Fibroblast of skin of right quadriceps (primary cell): ENCODE results near the gene SLC8A1.

Experiments used
- DNase-seq: peaks from one replicate; pipeline ENCODE4 v3.0.0-alpha.2; 2013

The SLC8A1 gene

GRCh38 chr2:40419364-40419762, 32.5 kb downstream of the SLC8A1 start:
- no peak for DNase-seq

- no peak for DNase-seq
Observed at GRCh38 chr2:40418614-40419363, 33.1 kb downstream of the SLC8A1 start.

DNA sequence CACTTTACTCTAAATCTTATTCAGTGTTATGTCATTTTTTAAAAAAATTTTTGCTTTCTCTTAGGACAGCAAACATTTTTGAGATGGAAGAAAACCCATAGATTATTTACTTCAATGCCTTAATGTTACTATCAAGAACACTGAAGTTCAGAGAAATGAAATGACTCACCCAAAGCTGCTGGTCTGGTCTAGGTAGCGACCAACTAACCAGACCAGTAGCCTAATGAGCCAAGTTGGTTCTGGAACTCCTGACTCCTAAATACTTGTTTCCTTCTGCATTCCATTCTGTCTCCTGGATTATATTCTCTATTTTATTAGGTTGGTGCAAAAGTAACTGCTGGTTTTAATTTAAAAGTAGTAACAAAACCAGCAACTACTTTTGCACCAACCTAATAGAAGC, 35.4 kb downstream of the SLC8A1 start:
- DNase-seq, result no peak

DNA sequence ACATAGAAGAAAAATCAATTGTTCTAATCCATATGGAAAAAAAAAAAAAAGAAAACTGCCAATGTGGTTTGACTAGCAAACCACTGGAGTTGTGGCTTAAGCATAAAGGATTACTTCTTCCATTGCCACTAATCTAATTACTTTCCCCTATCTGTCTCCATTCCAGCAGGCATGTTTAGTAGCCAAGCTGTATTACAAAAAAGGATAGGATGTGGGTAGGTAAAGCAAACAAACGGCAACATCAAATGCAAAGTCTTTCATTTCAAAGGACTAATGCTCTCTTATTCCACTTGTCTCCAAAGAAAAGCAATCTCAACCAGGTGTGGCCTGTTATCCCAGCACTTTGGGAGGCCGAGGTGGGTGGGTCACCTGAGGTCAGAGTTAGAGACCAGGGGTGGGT, 36.5 kb downstream of the SLC8A1 start:
- no peak for DNase-seq

GRCh38 chr2:40412456-40412855, 39.4 kb downstream of the SLC8A1 start:
- DNase-seq, result no peak

- no peak for DNase-seq
Observed at GRCh38 chr2:40410695-40411094, 41.2 kb downstream of the SLC8A1 start.

DNA sequence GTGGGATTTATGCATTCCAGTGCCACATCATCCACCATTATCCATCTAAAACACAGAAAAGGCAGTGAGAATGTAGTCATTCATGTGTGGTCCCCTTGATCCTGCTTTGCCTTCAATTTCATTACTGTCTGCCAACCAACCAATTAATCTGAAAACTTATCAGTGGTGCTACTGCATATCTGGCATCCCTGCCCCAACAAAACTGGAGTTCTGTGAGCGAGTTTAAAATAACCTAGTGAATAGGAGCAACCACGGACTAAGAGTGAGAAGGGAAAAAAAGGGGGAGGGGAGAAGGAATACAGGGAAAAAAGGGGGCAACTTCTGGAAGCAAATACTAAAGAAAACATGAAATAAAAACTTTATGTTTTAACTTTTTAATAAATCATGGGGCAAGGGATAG, 42.2 kb downstream of the SLC8A1 start:
- DNase-seq, result no peak

- no peak for DNase-seq
Observed at GRCh38 chr2:40406485-40407289, 45.2 kb downstream of the SLC8A1 start.

DNA sequence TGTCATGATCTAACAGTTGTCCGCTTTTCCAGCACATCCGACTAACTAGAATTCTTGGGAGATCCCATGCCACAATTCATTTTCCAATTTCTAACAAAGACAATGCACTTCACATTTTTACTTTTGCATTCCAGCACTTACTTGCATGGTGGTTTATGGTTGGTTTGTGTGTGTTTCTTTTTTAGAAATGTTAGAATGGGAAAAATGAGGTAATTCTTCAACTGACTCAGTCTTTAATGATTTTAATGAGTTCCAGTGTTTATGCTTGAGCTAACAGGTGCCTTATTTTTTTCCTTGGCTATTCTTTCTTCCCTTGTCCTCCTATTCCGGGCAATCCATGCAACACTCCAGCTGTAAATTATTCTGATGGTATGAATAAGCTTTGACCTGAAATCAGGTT, 46.4 kb downstream of the SLC8A1 start:
- peak; percentile 72 for DNase-seq

GRCh38 chr2:40404517-40404916, 47.4 kb downstream of the SLC8A1 start:
- no peak for DNase-seq

DNA sequence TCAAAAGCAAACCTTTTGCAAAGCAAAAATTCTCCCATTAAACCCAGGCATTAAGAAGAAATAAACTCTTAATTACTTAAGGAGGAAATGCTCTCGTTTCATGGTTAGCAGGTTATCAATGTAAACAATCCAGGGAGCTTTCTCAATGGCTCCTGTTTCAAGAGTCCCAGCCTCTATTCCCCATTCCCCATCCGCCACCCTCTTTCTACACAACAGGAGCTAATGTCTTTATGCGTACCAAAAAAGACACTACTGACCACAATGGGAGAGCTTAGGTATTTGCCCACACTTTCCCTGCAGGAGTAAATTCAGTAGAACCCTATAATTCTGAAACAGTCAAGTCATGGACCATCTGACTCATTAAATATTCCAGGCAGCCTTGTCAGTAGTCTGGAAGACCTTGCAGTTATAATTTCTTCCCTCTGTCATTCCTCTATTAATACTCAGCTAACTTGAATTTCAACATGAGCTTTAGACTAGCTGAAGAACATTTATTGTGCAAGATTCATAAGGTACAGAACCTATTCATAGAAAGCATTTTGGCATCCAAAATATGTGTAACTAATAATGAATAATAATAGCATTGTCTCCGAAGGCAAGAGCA, 48.6 kb downstream of the SLC8A1 start:
- peak; percentile 98 for DNase-seq

- peak; percentile 86 for DNase-seq
Observed at GRCh38 chr2:40401896-40402295, 50.0 kb downstream of the SLC8A1 start.

DNA sequence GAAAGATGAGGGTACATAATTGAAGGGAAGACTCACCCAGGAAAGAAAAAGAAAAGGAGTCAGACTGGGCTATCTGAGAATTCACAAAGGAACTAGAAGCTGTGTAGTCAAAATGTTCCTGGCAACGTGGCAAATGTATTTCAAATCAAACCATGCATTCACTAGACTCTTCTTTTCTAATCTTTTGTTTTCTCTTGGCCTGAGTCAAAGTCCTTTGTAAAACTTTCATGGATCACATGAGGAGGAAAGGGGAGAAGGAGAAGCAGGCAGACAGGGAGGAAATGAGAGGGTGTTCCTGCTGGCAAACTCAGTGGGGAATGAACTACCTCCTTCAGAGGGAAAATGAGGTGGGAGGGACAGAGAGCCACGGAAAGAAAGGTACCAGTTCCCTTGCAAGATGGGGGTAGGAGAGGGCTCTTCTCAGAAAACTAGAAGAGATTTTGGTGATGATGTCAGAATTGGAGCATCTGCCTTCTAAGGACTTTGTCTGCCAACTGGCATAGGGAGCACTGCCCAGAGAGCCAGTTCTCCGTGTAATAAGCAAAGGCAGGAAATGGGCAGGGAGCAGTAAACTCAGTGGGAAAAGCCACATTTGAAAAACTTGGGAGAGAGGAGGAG, 51.4 kb downstream of the SLC8A1 start:
- no peak for DNase-seq

DNA sequence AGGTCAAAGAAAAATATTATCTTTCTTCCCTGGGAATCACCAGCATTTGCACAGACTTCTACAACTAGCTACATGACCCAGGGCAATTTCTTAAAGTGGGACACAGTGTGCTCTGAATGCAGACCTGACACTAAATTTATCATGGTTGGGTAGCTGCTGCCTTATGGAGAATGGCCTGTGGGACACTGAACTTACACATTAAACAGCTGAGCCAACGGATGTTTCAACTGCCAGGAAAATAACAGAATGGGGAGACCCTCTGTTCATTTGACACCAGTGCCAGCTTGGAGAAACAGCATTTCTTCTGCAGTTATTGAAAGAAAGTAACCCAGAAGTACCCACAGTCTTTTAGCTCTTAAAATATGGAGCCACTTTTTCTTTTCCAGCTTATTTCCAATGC, 54.1 kb downstream of the SLC8A1 start:
- no peak for DNase-seq

- no peak for DNase-seq
Observed at GRCh38 chr2:40396124-40396523, 55.8 kb downstream of the SLC8A1 start.

GRCh38 chr2:40395169-40396073, 56.5 kb downstream of the SLC8A1 start:
- DNase-seq, result peak; percentile 40

DNA sequence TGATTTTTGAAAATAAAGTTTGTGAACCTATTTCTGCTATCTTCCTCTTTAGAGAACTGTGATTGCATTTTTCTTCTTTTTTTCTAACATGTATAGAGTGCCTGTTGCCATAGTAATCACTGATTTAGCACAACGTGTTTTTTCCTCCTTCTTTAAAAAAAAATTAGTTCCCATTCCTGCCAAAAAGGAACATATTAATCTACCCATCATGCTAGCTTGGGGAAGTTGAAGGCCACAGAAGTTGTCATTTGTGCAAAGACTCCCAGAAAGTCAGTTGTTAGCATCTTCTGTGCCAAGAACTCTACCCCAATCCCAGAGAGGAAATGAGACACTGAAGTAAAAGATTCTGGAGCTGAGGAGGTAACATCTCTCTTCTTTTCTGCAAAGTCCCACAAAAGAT, 57.3 kb downstream of the SLC8A1 start:
- DNase-seq, result no peak

DNA sequence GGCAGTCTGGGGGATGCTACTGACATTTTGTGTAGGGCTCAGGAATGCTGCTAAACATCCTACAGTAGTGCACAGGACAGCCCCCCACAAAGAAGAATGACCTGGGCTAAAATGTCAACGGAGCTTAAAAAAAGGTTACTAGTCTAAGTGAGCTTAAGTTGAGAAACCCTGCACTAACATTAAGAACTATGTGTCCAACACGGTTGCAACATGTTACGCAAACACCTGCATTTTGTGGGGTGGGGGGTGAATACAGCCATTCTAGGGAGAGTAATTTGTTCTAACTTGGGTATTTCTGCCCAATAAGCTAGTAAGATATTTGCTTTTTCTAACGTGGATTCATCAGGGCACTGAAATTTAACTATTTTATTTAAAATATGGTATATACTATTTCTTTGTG, 57.9 kb downstream of the SLC8A1 start:
- DNase-seq, result no peak

- peak; percentile 66 for DNase-seq
Observed at GRCh38 chr2:40388161-40388560, 63.7 kb downstream of the SLC8A1 start.

GRCh38 chr2:40386177-40386576, 65.7 kb downstream of the SLC8A1 start:
- no peak for DNase-seq

- DNase-seq, result peak; percentile 84
Observed at GRCh38 chr2:40384714-40385113, 67.2 kb downstream of the SLC8A1 start.

- no peak for DNase-seq
Observed at GRCh38 chr2:40384233-40384632, 67.7 kb downstream of the SLC8A1 start.
